Brain microvascular endothelial cell (primary cell): ENCODE results near the gene TXNIP.
A peak's percentile ranks its signal among the peaks of the same experiment; 100 is the strongest.

Experiments used
- DNase-seq: peaks from one replicate; pipeline ENCODE4 v3.0.0-alpha.2; 2020
- H3K27ac ChIP-seq: fragments of 250-450 bp; sonication (Bioruptor Pico); 2 replicates; pipeline ENCODE4 v1.5.1; 2020; ENCODE audit warnings: mild to moderate bottlenecking, moderate library complexity
- H3K27me3 ChIP-seq: fragments of 250-450 bp; sonication (Bioruptor Pico); replicated peaks from 2 replicates; pipeline ENCODE4 v1.5.1; 2020; ENCODE audit warnings: mild to moderate bottlenecking
- H3K36me3 ChIP-seq: fragments of 250-450 bp; sonication (Bioruptor Pico); replicated peaks from 2 replicates; pipeline ENCODE4 v1.5.1; 2020; ENCODE audit warnings: mild to moderate bottlenecking
- H3K4me3 ChIP-seq: 2 replicates; pipeline ENCODE4 v1.5.1; 2011; ENCODE audit warnings: low read depth, mild to moderate bottlenecking, control low read depth, low read length, moderate library complexity
- in situ Hi-C: cut with HindIII; loops from 2 replicates; pipeline ENCODE4 v1.10.0; 2017; ENCODE audit warnings: low sequenced_read_pairs, low pct_ligation_motif_present
- TF ChIP-seq, protein P1 (sequence below): IDR thresholded peaks from 2 replicates; pipeline ENCODE4 v1.5.1; 2011; ENCODE audit warnings: low read depth, mild to moderate bottlenecking, moderate library complexity, low read length, control low read depth, inconsistent platforms; ENCODE audit errors: missing control alignments

TXNIP gene

GRCh38 chr1:145963265-145964019 is 32.9 kb downstream of the TXNIP start:
- peak overlapping the region; percentile 57 for H3K27ac ChIP-seq
- in situ Hi-C loops = no loop called here

DNA sequence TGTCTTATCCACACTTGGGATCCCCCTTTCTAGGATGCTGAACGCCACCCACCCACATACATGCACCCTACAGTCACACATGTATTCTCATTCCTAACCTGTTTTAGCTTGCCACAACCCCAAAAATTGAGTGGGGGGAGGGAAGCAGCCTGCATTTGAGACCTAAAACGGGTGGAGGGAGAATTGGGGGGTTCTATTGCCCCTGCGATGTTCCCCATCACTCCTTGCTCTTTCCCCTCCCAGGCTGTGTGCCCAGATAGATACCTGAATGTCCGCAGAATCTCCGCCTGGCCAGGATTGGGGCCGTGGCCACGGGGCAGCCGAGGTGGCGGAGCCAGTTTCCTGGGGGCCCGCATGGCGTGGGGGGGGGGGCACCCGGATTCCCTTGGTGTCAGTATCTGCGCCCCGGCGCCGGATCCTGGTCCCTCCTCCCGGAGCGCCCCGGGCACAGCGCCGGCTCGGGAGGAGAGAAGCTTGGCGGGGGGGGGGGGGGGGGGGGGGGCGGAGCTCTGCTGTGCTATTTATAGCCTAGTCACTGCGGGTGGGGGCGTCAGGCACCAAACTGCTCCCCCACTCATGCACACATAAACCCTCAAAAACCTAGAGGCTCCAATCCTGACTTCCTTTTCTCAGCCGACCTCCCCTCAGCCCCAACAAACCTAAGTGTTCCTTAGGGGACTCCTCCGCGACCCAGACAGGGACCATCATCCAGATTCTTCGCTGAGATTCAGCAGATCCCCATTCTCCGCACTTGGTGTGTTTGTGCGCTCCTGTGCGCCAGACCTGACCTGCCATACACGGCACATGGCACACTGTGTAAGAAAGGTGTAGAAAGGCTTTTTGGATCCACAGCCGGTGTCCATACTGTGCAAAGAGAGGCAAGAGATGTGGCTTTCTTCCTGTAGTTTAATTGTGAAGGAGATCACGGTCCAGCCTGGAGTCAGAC is 33.9 kb downstream of the TXNIP start:
- in situ Hi-C loops = no loop called here
- H3K27ac ChIP-seq = peak overlapping the region; percentile 11
- no peaks in the 10 kb centered on the region for H3K36me3 ChIP-seq
- no peak for DNase-seq
- no peaks in the 10 kb centered on the region for H3K27me3 ChIP-seq
- peak overlapping the region; percentile 77 for H3K4me3 ChIP-seq
- TF ChIP-seq, protein P1, sequence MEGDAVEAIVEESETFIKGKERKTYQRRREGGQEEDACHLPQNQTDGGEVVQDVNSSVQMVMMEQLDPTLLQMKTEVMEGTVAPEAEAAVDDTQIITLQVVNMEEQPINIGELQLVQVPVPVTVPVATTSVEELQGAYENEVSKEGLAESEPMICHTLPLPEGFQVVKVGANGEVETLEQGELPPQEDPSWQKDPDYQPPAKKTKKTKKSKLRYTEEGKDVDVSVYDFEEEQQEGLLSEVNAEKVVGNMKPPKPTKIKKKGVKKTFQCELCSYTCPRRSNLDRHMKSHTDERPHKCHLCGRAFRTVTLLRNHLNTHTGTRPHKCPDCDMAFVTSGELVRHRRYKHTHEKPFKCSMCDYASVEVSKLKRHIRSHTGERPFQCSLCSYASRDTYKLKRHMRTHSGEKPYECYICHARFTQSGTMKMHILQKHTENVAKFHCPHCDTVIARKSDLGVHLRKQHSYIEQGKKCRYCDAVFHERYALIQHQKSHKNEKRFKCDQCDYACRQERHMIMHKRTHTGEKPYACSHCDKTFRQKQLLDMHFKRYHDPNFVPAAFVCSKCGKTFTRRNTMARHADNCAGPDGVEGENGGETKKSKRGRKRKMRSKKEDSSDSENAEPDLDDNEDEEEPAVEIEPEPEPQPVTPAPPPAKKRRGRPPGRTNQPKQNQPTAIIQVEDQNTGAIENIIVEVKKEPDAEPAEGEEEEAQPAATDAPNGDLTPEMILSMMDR = no peak

More at GRCh38 chr1:145963265-145964019, 32.9 kb downstream of the TXNIP start:
- no peak for DNase-seq
- Histone ChIP-seq H3K4me3 (peak overlapping the region; percentile 84), H3K36me3 (no peaks in the 10 kb centered on the region), H3K27me3 (no peaks in the 10 kb centered on the region)
- TF ChIP-seq, protein P1 = no peak

DNA sequence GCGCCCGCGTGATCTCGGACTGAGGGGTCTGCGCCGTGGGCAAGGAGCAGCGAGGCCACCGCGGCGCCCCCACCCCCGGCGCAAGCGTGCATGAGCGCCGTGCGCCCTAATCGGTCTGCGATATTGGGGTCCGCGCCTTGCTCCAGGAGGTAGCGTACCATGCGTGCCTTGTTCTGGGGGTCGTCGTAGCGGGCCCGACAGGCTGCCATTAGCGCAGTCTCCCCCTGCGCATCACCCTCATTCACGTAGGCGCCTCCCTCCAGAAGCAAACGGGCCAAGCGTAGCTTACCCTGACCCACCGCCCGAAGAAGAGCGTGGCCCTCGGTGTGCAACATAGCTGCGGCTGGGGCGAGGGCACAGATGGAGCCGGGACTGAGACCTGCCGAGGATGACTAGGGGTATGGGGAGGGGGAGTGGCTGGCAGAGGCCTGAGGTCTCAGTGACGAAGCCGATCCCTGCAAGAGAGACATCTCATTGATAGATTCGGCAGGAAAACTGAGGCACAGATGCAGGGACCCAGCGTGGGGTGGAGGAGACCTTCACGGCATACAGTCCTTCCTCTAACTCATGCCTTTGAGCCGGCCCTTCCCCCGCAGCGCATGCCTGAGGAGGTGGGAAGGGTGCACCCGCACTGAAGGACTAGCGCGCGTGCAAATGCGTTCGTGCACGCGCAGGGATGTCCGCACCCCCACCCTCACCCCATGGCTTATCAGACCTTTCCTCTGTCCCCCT is 34.8 kb downstream of the TXNIP start:
- no peaks in the 10 kb centered on the region for H3K36me3 ChIP-seq
- no peak overlapping the region for H3K27ac ChIP-seq
- DNase-seq = no peak

GRCh38 chr1:145961109-145961424 is 35.3 kb downstream of the TXNIP start:
- peak overlapping the region; percentile 77 for H3K4me3 ChIP-seq
- no peaks in the 10 kb centered on the region for H3K36me3 ChIP-seq
- in situ Hi-C loops = no loop called here
- DNase-seq = no peak
- TF ChIP-seq, protein P1 = no peak
- H3K27ac ChIP-seq = no peak overlapping the region
- H3K27me3 ChIP-seq = no peaks in the 10 kb centered on the region

More for the DNA sequence above, 34.8 kb downstream of the TXNIP start:
- TF ChIP-seq, protein P1 = no peak
- peak overlapping the region; percentile 77 for H3K4me3 ChIP-seq
- H3K27me3 ChIP-seq = no peaks in the 10 kb centered on the region
- in situ Hi-C loops = no loop called here

- peak overlapping the region; percentile 77 for H3K4me3 ChIP-seq
- in situ Hi-C loops = no loop called here
- TF ChIP-seq, protein P1 = peak; percentile 35
- no peak for DNase-seq
- H3K27me3 ChIP-seq = no peaks in the 10 kb centered on the region
- H3K36me3 ChIP-seq = no peaks in the 10 kb centered on the region
- no peak overlapping the region for H3K27ac ChIP-seq
These were observed 35.8 kb downstream of the TXNIP start for GRCh38 chr1:145960468-145961108.
